A549 (cell line): ENCODE measurements around the gene XPC. TPM values are rescaled to one million over a fixed set of nuclear protein-coding genes. Genes with fewer than 3 reads are reported as not detected.

Source experiments
- ATAC-seq, 2 experiments: fragments of 200-7000 bp in 1 of 2; fragments of >200 bp in 1 of 2; cut with Nextera tagmentation in 1 of 2; cut with Tn5 transposase in 1 of 2; 3 replicates each; pipeline versions ENCODE4 v1.8.0 to v1.9.1; 2018 to 2020; ENCODE audit warnings: mild to moderate bottlenecking in 1 of 2, moderate library complexity in 1 of 2
- CTCF ChIA-PET: fragments of 300-600 bp; sonication (Branson Sonifier 250); formaldehyde crosslinking; extraction: SDS; loops from one replicate; lab custom pipeline; 2021; ENCODE audit warnings: antibody characterized with exemption, inconsistent platforms; lab: Yijun Ruan, JAX
- POLR2A ChIA-PET: fragments of 350-600 bp; formaldehyde crosslinking; extraction: SDS; loops from one replicate; lab custom pipeline; 2021; ENCODE audit warnings: antibody characterized with exemption, inconsistent platforms; lab: Yijun Ruan, JAX
- DNase-seq, 2 experiments: peaks; one replicate each; pipeline versions ENCODE4 v3.0.0 to v3.0.0-alpha.2; 2011 to 2016; ENCODE audit warnings: low read depth in 1 of 2, low spot score in 1 of 2
- FAIRE-seq: peaks from 2 replicates; lab custom pipeline; 2011; peaks lifted over from hg19 to GRCh38; lab: Jason Lieb, UNC
- H3K27ac ChIP-seq, 2 experiments: fragments of >200 bp; sonication (Bioruptor Twin); formaldehyde crosslinking; 3 replicates each; pipeline ENCODE4 v1.5.1; 2016 to 2017
- H3K4me1 ChIP-seq: fragments of >200 bp; sonication (Bioruptor Twin); formaldehyde crosslinking; 3 replicates; pipeline ENCODE4 v1.6.1; 2016
- H3K4me2 ChIP-seq: fragments of >200 bp; sonication (Bioruptor Twin); formaldehyde crosslinking; 3 replicates; pipeline ENCODE4 v1.6.1; 2016
- H3K4me3 ChIP-seq: fragments of >200 bp; sonication (Bioruptor Twin); formaldehyde crosslinking; 3 replicates; pipeline ENCODE4 v1.5.1; 2016
- H3K9me3 ChIP-seq: fragments of >200 bp; sonication (Bioruptor Twin); formaldehyde crosslinking; 3 replicates; pipeline ENCODE4 v1.6.1; 2016
- CBX8 ChIP-seq: fragments of 200-600 bp; sonication (generic); IDR thresholded peaks from 2 replicates; pipeline ENCODE4 v1.6.1; 2016
- EHF ChIP-seq: fragments of 250-450 bp; sonication (Bioruptor Pico); IDR thresholded peaks from 2 replicates; pipeline ENCODE4 v1.5.0; 2020; ENCODE audit warnings: mild to moderate bottlenecking
- FOXS1 ChIP-seq: fragments of 250-450 bp; sonication (Bioruptor Pico); IDR thresholded peaks from 2 replicates; pipeline ENCODE4 v1.5.0; 2020; ENCODE audit warnings: mild to moderate bottlenecking, moderate library complexity
- HDAC2 ChIP-seq: fragments of 200-600 bp; sonication (generic); IDR thresholded peaks from 2 replicates; pipeline ENCODE4 v1.6.1; 2016
- JUN ChIP-seq, 2 experiments: fragments of >200 bp; sonication (Bioruptor Twin); formaldehyde crosslinking; IDR thresholded peaks; 2 replicates in 1 of 2; 3 replicates in 1 of 2; pipeline ENCODE4 v1.6.1; 2016 to 2017
- KDM5A ChIP-seq: fragments of 200-600 bp; sonication (generic); IDR thresholded peaks from 2 replicates; pipeline ENCODE4 v1.6.1; 2016; ENCODE audit warnings: antibody characterized with exemption, mild to moderate bottlenecking
- MYC ChIP-seq: IDR thresholded peaks from 2 replicates; pipeline ENCODE4 v1.6.1; 2012; ENCODE audit warnings: mild to moderate bottlenecking, inconsistent platforms, low read length, improper control_type of control experiment, borderline replicate concordance
- NFE2L2 ChIP-seq: fragments of 150-350 bp; conservative IDR thresholded peaks from 2 replicates; pipeline ENCODE4 v1.6.1; 2014; ENCODE audit warnings: low read length
- NR3C1 ChIP-seq: fragments of >200 bp; sonication (Bioruptor Twin); formaldehyde crosslinking; IDR thresholded peaks from 3 replicates; pipeline ENCODE4 v1.6.1; 2017
- RAD21 ChIP-seq, 2 experiments: fragments of >200 bp in 1 of 2; sonication (Bioruptor Twin) in 1 of 2; formaldehyde crosslinking in 1 of 2; IDR thresholded peaks in 1 of 2; conservative IDR thresholded peaks in 1 of 2; 2 replicates in 1 of 2; 3 replicates in 1 of 2; pipeline ENCODE4 v1.6.1; 2012 to 2018; ENCODE audit warnings: inconsistent platforms in 1 of 2
- RFX5 ChIP-seq: fragments of 450-650 bp; IDR thresholded peaks from 2 replicates; pipeline ENCODE4 v1.7.1; 2014; ENCODE audit warnings: antibody characterized with exemption, mild to moderate bottlenecking, moderate library complexity
- RNF2 ChIP-seq: fragments of 200-600 bp; sonication (generic); IDR thresholded peaks from 2 replicates; pipeline ENCODE4 v1.6.1; 2016; ENCODE audit warnings: low read depth, mild to moderate bottlenecking, antibody characterized with exemption, moderate library complexity, borderline replicate concordance
- SMC3 ChIP-seq: fragments of >200 bp; sonication (Bioruptor Twin); formaldehyde crosslinking; IDR thresholded peaks from 3 replicates; pipeline ENCODE4 v1.6.1; 2018; ENCODE audit warnings: inconsistent platforms
- ZFP36 ChIP-seq: fragments of 450-650 bp; IDR thresholded peaks from 2 replicates; pipeline ENCODE4 v1.6.1; 2014; ENCODE audit warnings: borderline replicate concordance; ENCODE audit not compliant: partially characterized antibody
- ZNF302 ChIP-seq: fragments of 250-450 bp; sonication (Bioruptor Pico); IDR thresholded peaks from 2 replicates; pipeline ENCODE4 v1.9.0; 2021; ENCODE audit warnings: inconsistent platforms, mild to moderate bottlenecking, moderate library complexity
- WGBS: methylation state at CpG from one replicate; pipeline ENCODE4 v1.1.6; 2017; ENCODE audit errors: missing lambda C conversion rate; 5-methylcytosine and 5-hydroxymethylcytosine counted together
- polyA plus RNA-seq, 4 experiments: library from polyadenylated mRNA; depleted of rRNA in 3 of 4; stranded (reverse); fragments of >200 nt; fragmentation: RNase III in 1 of 4; extraction: RNeasy Plus Mini Kit Qiagen cat#74134 plus additional on column Dnase treatment in 1 of 4; gene quantifications; 2 replicates in 3 of 4; 3 replicates in 1 of 4; pipeline ENCODE4 v1.2.3, GENCODE V29; 2011 to 2017
- TF ChIP-seq, protein P1 (sequence below): fragments of >200 bp; sonication (Bioruptor Twin); formaldehyde crosslinking; IDR thresholded peaks from 3 replicates; pipeline ENCODE4 v1.6.1; 2016
- TF ChIP-seq, protein P2 (sequence below): fragments of 450-650 bp; IDR thresholded peaks from 2 replicates; pipeline ENCODE4 v1.6.1; 2014; ENCODE audit warnings: antibody characterized with exemption
- TF ChIP-seq, protein P3 (sequence below): fragments of 250-450 bp; sonication (Bioruptor Pico); IDR thresholded peaks from 2 replicates; pipeline ENCODE4 v1.5.0; 2021; ENCODE audit warnings: mild to moderate bottlenecking, moderate library complexity, borderline replicate concordance
- TF ChIP-seq, protein P4 (sequence below): IDR thresholded peaks from 2 replicates; pipeline ENCODE4 v1.6.1; 2012
- TF ChIP-seq, protein P5 (sequence below): IDR thresholded peaks from 2 replicates; pipeline ENCODE4 v1.6.1; 2012
- TF ChIP-seq, protein P6 (sequence below): fragments of >200 bp; sonication (Bioruptor Twin); formaldehyde crosslinking; IDR thresholded peaks from 2 replicates; pipeline ENCODE4 v1.6.1; 2016

Gene XPC
- polyA plus RNA-seq, 2 of the 4 experiments (the other 2 are of a cell fraction), result 35.4 to 36.3 TPM

DNA sequence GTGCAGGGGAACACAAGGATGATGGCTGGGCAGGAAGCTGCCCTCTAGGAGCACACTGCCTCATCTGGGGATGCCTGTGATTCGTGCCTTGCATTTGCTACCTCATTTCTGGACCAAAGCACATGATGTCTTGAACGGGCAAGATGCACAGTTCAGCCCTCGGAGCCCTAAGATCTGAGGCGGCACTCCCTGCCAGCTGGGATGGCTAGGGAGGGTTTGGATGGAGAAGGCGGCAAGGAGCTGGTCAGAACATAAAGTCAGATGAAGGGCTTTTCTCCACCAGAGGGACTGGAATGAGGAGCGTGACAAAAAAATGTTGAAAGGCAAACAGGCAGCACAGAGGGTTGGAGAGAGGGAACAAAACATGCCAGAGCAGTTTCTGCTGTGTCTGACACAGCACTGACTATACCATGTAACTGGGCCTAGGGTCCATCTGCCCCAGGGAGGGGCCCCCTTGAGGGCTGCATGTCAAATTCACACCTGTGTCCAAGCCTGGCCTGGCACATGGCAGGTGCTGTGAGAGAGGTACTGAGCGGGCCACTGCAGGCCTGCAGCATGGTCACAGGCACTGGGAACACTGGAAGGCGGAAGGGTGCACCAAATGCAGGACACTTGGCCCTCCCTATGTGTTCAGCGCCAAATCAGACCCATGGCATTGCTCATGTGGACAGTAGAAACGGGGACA is 31.9 kb downstream of the XPC start:
- DNase-seq (no peak), FAIRE-seq (no peak), ATAC-seq (no peak)
- ChIA-PET POLR2A (interaction anchor here (3.0 to 4.6 kb wide), 2 partner anchors 21 to 32 kb away, joined by 31 to 35 read pairs; partner anchors contain the start of genes CHCHD4, LSM3, TMEM43 and XPC), CTCF (interaction anchor here (1.1 to 2.3 kb wide), 6 partner anchors 9 to 322 kb away, joined by 3 to 14 read pairs (median 4); partner anchors contain the start of genes CHCHD4 and TMEM43)
- 93% methylated on average over 10 of the region's 10 CpGs for WGBS
- H3K27ac ChIP-seq, result peak overlapping the region in 1 of 2 experiments; percentile 88; a peak in 1 of 6 replicates
- no peak overlapping the region for H3K4me2 ChIP-seq
- H3K4me3 ChIP-seq, result no peak overlapping the region
- peaks cover 31% of the 10 kb centered on the region for H3K4me1 ChIP-seq
- H3K9me3 ChIP-seq, result no peaks in the 10 kb centered on the region
- no peak for TF ChIP-seq SMC3
- TF ChIP-seq, protein P1, sequence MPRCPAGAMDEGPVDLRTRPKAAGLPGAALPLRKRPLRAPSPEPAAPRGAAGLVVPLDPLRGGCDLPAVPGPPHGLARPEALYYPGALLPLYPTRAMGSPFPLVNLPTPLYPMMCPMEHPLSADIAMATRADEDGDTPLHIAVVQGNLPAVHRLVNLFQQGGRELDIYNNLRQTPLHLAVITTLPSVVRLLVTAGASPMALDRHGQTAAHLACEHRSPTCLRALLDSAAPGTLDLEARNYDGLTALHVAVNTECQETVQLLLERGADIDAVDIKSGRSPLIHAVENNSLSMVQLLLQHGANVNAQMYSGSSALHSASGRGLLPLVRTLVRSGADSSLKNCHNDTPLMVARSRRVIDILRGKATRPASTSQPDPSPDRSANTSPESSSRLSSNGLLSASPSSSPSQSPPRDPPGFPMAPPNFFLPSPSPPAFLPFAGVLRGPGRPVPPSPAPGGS, result no peak
- TF ChIP-seq, protein P2, sequence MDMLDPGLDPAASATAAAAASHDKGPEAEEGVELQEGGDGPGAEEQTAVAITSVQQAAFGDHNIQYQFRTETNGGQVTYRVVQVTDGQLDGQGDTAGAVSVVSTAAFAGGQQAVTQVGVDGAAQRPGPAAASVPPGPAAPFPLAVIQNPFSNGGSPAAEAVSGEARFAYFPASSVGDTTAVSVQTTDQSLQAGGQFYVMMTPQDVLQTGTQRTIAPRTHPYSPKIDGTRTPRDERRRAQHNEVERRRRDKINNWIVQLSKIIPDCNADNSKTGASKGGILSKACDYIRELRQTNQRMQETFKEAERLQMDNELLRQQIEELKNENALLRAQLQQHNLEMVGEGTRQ, result no peak
- no peak for TF ChIP-seq KDM5A
- TF ChIP-seq EHF (CRISPR knock-in tag), result no peak
- TF ChIP-seq, protein P3, sequence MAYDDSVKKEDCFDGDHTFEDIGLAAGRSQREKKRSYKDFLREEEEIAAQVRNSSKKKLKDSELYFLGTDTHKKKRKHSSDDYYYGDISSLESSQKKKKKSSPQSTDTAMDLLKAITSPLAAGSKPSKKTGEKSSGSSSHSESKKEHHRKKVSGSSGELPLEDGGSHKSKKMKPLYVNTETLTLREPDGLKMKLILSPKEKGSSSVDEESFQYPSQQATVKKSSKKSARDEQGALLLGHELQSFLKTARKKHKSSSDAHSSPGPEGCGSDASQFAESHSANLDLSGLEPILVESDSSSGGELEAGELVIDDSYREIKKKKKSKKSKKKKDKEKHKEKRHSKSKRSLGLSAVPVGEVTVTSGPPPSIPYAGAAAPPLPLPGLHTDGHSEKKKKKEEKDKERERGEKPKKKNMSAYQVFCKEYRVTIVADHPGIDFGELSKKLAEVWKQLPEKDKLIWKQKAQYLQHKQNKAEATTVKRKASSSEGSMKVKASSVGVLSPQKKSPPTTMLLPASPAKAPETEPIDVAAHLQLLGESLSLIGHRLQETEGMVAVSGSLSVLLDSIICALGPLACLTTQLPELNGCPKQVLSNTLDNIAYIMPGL (CRISPR knock-in tag), result no peak
- no peak for TF ChIP-seq RAD21 (conservative IDR thresholded peaks at IDR 0.05 in 1 of 2, IDR thresholded peaks at IDR 0.05 in 1 of 2)
- no peak for TF ChIP-seq CBX8
- TF ChIP-seq RNF2, result no peak
- no peak for TF ChIP-seq NR3C1
- TF ChIP-seq, protein P4, sequence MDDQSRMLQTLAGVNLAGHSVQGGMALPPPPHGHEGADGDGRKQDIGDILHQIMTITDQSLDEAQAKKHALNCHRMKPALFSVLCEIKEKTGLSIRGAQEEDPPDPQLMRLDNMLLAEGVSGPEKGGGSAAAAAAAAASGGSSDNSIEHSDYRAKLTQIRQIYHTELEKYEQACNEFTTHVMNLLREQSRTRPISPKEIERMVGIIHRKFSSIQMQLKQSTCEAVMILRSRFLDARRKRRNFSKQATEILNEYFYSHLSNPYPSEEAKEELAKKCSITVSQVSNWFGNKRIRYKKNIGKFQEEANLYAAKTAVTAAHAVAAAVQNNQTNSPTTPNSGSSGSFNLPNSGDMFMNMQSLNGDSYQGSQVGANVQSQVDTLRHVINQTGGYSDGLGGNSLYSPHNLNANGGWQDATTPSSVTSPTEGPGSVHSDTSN, result no peak
- TF ChIP-seq ZFP36, result no peak
- TF ChIP-seq FOXS1, result no peak
- TF ChIP-seq, protein P5, sequence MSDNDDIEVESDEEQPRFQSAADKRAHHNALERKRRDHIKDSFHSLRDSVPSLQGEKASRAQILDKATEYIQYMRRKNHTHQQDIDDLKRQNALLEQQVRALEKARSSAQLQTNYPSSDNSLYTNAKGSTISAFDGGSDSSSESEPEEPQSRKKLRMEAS, result no peak
- TF ChIP-seq, protein P6, sequence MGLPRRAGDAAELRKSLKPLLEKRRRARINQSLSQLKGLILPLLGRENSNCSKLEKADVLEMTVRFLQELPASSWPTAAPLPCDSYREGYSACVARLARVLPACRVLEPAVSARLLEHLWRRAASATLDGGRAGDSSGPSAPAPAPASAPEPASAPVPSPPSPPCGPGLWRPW, result no peak
- no peak for TF ChIP-seq RFX5
- no peak for TF ChIP-seq MYC

DNA sequence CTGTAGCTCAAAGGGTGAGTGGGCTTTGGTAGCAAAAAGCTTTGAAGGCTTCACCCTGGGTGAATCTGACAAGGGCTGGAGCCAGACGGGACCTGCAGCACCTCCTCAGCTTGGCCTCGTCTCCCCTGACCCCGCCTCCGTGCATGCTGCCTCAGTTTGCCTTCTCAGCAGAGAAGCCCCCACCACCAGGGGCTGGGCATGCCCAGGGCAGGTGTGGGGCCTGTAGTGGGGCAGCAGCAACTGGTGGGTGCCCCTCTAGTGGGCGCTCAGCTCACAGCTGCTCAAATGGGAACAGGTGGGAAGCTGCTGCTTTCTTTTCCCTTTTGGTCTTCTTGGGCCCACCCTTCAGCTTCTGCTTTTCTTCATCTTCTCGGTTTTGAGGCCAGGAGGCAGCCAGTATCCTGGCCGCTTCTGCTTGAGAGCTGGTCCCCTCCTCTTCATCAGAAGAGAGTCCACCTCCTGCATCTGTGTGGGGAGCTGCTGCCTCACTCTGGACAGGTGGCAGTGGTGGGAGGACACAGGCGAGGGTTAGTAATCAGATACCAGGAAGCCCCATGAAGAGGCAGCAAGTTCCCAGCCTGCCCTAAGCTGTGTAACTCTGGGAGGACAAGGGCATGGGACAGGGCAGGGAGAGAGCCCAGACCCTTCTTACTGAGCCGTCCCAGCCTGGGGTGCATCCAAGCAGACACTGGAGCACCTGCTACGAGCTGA is 32.6 kb downstream of the XPC start:
- Histone ChIP-seq H3K4me2 (peak overlapping the region; percentile 81), H3K9me3 (no peaks in the 10 kb centered on the region), H3K27ac (peak overlapping the region; percentile 76 to 88), H3K4me3 (no peak overlapping the region), H3K4me1 (peaks cover 31% of the 10 kb centered on the region)
- ChIA-PET POLR2A (interaction anchor here (3.0 to 4.6 kb wide), 2 partner anchors 21 to 32 kb away, joined by 31 to 35 read pairs; partner anchors contain the start of genes CHCHD4, LSM3, TMEM43 and XPC), CTCF (interaction anchor here (0.6 to 2.3 kb wide), 13 partner anchors 9 to 488 kb away, joined by 3 to 14 read pairs (median 3); partner anchors contain the start of genes CHCHD4 and TMEM43)
- 92% methylated on average over 10 of the region's 10 CpGs for WGBS
- no peak for FAIRE-seq
- no peak for DNase-seq
- ATAC-seq, result no peak
- TF ChIP-seq ZNF302 (no peak), JUN (IDR thresholded peaks at IDR 0.05) (no peak), NFE2L2 (no peak), HDAC2 (no peak)
